Measurements from ENCODE around the gene PIGR.

The PIGR gene, protein sequence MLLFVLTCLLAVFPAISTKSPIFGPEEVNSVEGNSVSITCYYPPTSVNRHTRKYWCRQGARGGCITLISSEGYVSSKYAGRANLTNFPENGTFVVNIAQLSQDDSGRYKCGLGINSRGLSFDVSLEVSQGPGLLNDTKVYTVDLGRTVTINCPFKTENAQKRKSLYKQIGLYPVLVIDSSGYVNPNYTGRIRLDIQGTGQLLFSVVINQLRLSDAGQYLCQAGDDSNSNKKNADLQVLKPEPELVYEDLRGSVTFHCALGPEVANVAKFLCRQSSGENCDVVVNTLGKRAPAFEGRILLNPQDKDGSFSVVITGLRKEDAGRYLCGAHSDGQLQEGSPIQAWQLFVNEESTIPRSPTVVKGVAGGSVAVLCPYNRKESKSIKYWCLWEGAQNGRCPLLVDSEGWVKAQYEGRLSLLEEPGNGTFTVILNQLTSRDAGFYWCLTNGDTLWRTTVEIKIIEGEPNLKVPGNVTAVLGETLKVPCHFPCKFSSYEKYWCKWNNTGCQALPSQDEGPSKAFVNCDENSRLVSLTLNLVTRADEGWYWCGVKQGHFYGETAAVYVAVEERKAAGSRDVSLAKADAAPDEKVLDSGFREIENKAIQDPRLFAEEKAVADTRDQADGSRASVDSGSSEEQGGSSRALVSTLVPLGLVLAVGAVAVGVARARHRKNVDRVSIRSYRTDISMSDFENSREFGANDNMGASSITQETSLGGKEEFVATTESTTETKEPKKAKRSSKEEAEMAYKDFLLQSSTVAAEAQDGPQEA

DNA sequence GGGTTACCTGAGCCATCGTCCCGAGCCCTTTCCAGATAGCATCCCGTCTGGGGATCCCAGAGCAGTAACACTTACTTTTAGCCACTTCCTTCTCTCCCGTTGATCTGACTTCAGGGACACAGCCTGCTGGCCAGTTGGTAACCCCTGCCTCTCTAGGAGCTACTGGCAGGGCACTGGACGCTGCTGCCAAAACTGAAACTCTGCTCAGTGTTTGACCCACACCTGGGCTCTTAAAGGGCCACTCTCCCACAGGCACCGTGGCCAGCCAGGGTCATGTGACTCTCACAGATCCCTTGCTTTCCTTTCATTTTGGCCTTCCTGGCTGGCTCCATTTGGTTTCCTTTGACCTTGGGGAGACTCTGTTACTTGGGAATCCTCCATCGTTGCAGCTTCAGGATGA lies at the start of gene PIGR:
PIGR (minus strand) TSS at position 206 of the 400 bp plus-strand sequence. CDS start 5,935 bp downstream, outside the sequence.
- DNase-seq = no peak

- no peak for DNase-seq
Measured at GRCh38 chr1:206992790-206993189, 46.5 kb upstream of the PIGR start.

DNA sequence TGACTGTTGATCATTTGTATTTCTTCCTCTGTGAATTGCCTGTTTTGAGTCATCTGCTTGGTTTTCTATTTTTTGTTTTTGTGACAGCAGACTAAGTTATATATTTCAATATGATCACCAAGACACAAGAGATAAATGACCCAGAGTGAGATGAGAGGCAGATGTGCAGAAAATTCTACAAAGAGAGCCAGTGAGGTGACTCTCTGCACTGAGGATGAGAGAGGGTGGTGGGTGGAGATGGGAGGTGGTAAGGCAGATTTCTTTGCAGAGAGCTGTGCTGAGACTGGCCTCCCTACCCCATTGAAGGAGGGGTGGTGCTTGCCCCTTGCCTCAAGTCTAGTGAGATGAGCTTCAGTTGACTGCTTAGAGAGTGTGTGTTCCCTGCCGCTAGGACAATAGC lies 41.6 kb upstream of the PIGR start:
- DNase-seq = no peak

DNA sequence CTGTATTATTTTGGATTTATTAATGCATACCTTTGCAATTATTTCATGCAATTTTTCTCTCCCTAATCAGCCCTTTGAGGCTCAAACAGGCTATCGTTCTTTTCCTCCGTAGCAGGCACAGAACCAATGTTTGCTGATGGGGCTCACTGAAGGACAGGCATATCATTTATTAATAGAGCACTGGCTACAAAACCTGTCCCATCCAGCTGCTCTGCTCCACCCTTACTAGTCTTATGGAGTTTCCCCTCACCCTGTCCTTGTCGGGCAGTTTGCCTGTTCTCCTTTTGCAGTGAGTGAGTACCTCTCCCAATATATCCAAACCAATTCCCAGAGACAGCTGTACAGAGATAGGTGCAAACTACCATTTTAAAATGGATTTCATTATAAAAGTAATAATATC lies 40.6 kb upstream of the PIGR start:
- no peak for DNase-seq

DNA sequence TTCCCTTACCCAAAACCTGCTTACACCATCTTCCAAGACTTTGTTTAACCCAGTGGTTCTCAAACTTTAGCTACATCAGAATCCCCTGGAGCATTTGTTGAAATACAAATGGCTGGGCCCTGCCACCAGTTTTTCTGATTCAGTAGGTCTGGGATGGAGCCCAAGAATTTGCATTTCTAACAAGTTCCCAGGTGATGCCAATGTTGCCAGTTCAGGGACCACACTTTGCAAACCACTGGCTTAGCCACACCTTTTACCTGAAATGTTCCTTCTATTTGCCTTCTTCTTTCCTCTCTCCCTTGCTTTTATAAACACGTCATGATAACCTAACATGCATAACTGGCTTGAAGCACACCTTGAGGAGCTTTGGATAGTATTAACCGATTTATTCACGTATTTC lies 40.1 kb upstream of the PIGR start:
- no peak for DNase-seq

DNA sequence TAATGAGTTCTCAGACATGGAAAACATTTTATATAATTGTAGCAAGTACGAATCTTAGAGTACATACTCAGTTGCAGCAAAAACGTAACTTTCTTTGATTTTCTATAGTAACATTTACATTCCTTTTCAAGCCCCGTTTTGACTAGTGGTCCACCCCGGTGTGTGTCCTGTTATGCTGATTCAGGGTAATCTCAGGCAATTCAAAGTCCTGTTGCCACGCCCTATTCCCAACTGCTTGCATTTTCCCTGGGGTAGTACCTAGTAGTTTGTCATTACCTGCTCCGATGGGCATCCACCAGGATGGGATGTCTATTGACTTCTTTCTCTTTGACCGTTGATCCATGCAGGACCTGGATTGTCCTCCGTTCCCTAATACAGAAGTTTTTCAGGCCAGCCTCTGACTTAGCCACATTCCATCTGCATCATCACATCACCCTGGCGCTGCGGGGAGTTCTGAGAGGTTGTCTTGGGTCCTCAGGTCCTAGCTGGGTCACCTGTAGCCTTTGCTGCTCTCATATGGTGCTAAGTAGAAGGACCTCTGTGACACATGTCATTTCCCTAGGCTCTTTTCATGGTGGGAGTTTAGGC lies 39.0 kb upstream of the PIGR start:
- DNase-seq = no peak

DNA sequence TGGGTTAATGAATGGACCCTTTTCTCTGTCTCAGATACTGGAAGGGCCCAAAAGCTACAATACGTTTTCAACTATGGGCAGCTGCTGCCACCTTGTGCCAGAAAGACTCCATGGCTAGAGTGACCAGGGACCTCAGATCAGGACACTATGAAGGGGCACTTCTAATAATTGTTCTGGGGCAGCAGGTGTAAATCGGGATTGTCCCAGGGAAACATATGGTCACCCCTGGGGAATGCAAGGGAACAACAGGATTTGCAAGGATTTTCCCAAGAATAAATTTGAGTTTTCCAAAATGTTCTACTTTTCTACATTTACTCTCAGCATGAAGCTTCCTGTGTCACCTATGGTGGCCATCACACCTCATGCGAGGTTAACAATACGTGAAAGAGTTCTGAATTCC lies 36.0 kb upstream of the PIGR start:
- peak; percentile 48 for DNase-seq

- no peak for DNase-seq
Measured at GRCh38 chr1:206979379-206980043, 33.2 kb upstream of the PIGR start.

GRCh38 chr1:206978259-206978658 lies 32.0 kb upstream of the PIGR start:
- DNase-seq = no peak

DNA sequence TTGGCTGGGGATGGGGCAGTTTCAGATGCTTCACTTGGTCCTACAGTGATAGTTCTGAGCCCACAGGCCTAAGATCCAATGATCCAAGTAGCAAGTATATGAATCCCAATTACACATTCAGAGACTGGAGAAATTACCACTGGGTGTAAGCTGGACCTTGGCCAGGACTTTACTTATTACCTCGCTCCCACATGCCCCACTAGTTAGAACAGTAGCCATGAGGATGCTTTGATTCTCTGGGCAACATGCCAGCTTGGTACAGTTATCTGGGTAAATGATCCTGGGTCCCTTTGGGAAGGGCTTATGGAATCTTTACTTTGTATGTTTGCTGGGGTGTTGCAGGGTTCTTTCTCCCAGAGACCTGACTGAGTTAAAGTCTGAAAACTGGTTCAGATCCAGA lies 29.0 kb upstream of the PIGR start:
- no peak for DNase-seq

- no peak for DNase-seq
Measured at GRCh38 chr1:206974140-206974539, 27.9 kb upstream of the PIGR start.

- no peak for DNase-seq
Measured at GRCh38 chr1:206972728-206973127, 26.5 kb upstream of the PIGR start.

- DNase-seq = no peak
Measured at GRCh38 chr1:206971029-206971655, 24.9 kb upstream of the PIGR start.

GRCh38 chr1:206970446-206970845 lies 24.2 kb upstream of the PIGR start, which contains the start of gene FCAMR:
TSS of gene FCAMR (minus strand) at chr1:206970460. CDS start at chr1:206970125, 335 bp downstream.
- no peak for DNase-seq

DNA sequence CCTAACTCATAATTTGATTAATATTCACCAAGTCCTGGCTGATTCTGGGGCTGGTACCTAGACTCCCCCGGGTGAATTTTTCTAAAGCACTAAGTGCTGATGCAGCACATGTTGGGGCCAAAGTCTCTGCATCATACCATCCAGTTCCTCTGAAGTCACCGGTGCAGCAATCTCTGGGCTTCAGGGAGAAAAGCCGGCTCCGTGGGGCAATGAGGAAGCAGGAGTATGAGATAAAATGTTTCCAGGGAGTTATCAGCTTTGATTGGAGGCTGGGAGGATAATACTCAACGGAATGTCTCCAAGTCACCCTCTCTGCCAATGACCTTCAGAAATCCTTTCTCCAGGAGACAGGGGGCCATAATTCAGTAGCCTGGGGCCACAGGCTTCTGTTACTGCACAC lies 22.8 kb upstream of the PIGR start:
- no peak for DNase-seq

- DNase-seq = no peak
Measured at GRCh38 chr1:206967096-206967849, 21.0 kb upstream of the PIGR start.

GRCh38 chr1:206965781-206966180 lies 19.5 kb upstream of the PIGR start:
- DNase-seq = no peak

DNA sequence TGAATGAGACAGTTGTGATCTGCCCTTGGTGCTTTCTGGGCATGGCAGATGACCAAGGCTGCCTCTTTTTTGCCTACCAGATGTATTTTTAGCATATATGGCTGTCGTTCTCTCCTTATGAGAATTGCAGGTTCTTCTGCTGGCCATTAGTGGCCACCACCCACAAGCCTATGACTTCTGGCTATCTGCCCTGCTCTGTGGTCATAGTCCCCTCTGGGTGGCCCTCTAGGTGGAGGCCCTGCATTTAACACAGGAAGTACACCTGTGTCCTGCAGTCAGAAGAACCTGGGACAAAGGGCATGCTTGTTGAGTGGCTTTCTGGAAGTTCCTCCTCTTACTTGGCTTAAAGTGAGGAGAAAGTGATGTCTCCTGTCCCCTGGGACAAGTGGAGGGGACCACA lies 17.5 kb upstream of the PIGR start:
- DNase-seq = no peak

- no peak for DNase-seq
Measured at GRCh38 chr1:206963119-206963712, 16.9 kb upstream of the PIGR start.

DNA sequence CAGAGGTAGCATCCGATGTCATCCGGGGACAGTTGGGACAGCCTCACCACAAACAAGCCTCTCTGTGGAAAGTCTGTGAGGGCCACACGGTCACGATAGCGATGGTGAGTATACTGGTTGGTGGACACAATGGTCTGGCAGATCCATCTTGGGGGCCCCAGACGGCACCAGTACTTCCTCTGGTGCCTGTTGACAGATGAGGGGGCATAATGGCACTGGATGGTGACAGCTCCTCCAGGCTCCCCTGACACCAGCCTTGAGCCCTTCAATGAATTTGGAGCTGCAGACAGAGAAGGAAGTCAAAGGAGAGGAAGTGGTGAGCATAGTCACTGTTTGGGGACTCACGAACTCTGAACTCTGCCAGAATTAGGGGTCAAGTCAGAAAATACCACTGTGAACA lies 16.0 kb upstream of the PIGR start:
- no peak for DNase-seq

GRCh38 chr1:206961668-206962067 lies 15.4 kb upstream of the PIGR start:
- DNase-seq = no peak
